ENCODE results near the gene CMTM8. TPM values are rescaled to one million over a fixed set of nuclear protein-coding genes. Genes with fewer than 3 reads are reported as not detected.

The CMTM8 gene
- total and polyA plus RNA-seq, 2 experiments from 2014 or later: 19.9 to 24.5 TPM

DNA sequence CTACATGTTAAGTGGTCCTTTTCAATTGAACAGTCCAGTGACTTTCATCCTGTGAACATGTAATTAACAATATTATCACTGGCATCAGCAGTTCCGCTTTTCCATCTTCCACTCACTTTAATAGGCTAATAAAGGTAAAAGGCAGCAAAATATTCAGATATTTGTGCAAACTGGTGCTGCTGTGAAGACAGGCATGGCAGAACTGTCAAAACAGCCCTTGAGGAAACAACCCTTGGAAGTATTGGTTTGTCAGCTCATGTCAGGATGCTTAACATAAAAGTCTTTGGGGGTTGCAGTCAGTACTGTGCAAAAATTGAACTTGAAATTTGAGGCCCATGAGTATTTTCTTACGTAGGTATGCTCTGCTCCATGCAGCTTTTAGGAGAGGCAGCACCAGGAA lies 81.1 kb downstream of the CMTM8 start (continued):
- TF ChIP-seq ZNF462 (CRISPR knock-in tag; IDR thresholded peaks at IDR 0.05): no peak

DNA sequence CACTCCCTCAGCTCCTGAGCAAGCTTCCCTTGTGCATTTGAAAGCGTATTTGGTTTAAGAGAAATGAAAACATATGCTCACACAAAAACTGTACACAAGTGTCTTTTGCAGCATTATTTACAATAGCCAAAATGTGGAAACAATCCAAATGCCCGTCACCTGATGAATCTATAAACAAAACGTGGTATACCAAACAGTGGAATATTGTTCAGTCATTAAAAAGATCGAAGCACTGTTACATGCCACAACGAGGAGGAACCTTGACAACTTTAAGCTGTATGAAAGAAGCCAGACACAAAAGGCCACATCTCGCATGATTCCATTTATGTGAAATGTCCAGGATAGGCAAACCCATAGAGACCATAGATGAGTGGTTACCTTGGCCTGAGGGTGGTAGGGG lies 81.6 kb downstream of the CMTM8 start:
- no peaks in the 10 kb centered on the region for H3K9me3 Mint-ChIP-seq
- Histone ChIP-seq H3K27ac (ENCODE audit: low read depth) (no peak overlapping the region), H4K20me1 (replicated peaks; ENCODE audit: insufficient read depth) (no peaks in the 10 kb centered on the region), H3K4me3 (no peak overlapping the region), H3F3A (replicated peaks; ENCODE audit: low read depth) (no peaks in the 10 kb centered on the region), H3K4me1 (ENCODE audit: insufficient read depth) (peaks cover 37% of the 10 kb centered on the region), H3K27me3 (ENCODE audit: insufficient read depth) (no peaks in the 10 kb centered on the region), H3K4me2 (peak overlapping the region; percentile 14), H2AFZ (no peak overlapping the region), H3K36me3 (ENCODE audit: insufficient read depth) (no peaks in the 10 kb centered on the region), H3K9me2 (ENCODE audit: insufficient read depth) (peaks cover 5% of the 10 kb centered on the region; the same call in 1 of the 2 replicates), H3K79me2 (replicated peaks; ENCODE audit: insufficient read depth) (no peaks in the 10 kb centered on the region)
- peaks cover 8% of the 10 kb centered on the region for H3K27me3 Mint-ChIP-seq (ENCODE audit: insufficient read depth, low read depth, poor library complexity)
- DNase-seq (ENCODE audit: low spot score) (no peak), ATAC-seq (no peak)
- H3K27ac Mint-ChIP-seq: no peak overlapping the region
- no peak overlapping the region for H3K4me3 Mint-ChIP-seq
- no peaks in the 10 kb centered on the region for H3K36me3 Mint-ChIP-seq (ENCODE audit: low read depth)
- H3K4me1 Mint-ChIP-seq: peaks cover 40% of the 10 kb centered on the region
- no peak for TF ChIP-seq ETS1 (IDR thresholded peaks at IDR 0.05)
- no peak for TF ChIP-seq ZNF114 (CRISPR knock-in tag; IDR thresholded peaks at IDR 0.05)
- no peak for TF ChIP-seq ZNF462 (CRISPR knock-in tag; IDR thresholded peaks at IDR 0.05)
- TF ChIP-seq REST (IDR thresholded peaks at IDR 0.05; ENCODE audit: unreplicated experiment): no peak
